Fibroblast of villous mesenchyme (primary cell): ENCODE measurements around the gene POU4F2. TPM values are rescaled to one million over a fixed set of nuclear protein-coding genes. Genes with fewer than 3 reads are reported as not detected.
"Not testable (repeated sequence)": the region's sequence is repeated elsewhere in the genome, so short reads cannot be mapped to it uniquely, and the experiment has no call there.

Source experiments
- DNase-seq: peaks from one replicate; pipeline ENCODE4 v3.0.0-alpha.2; 2010; ENCODE audit warnings: low read depth
- H3K4me3 ChIP-seq: 2 replicates; pipeline ENCODE4 v1.5.1; 2011; ENCODE audit warnings: low read depth, mild to moderate bottlenecking, low read length
- CTCF ChIP-seq: IDR thresholded peaks from 2 replicates; pipeline ENCODE4 v1.5.1; 2012; ENCODE audit warnings: low read depth, mild to moderate bottlenecking, low read length; ENCODE audit not compliant: insufficient read depth
- total RNA-seq: library from RNA; depleted of rRNA; stranded (reverse); fragments of >200 nt; gene quantifications from 2 replicates; pipeline ENCODE4 v1.2.3, GENCODE V29; 2012

Gene POU4F2
- total RNA-seq, 1 donor = not detected

GRCh38 chr4:146650034-146650433, 11.3 kb downstream of the POU4F2 start:
- no peak overlapping the region for H3K4me3 ChIP-seq
- DNase-seq = no peak
- TF ChIP-seq CTCF = no peak

GRCh38 chr4:146654687-146655520, 16.2 kb downstream of the POU4F2 start:
- peak overlapping the region; percentile 40 for H3K4me3 ChIP-seq
- peak; percentile 8 for DNase-seq
- TF ChIP-seq CTCF = peak; percentile 12

GRCh38 chr4:146655521-146655856, 16.8 kb downstream of the POU4F2 start:
- TF ChIP-seq CTCF = no peak

GRCh38 chr4:146661367-146661766, 22.7 kb downstream of the POU4F2 start:
- DNase-seq = no peak
- H3K4me3 ChIP-seq = no peak overlapping the region
- TF ChIP-seq CTCF = no peak

More at GRCh38 chr4:146655521-146655856, 16.8 kb downstream of the POU4F2 start:
- DNase-seq = no peak
- H3K4me3 ChIP-seq = no peak overlapping the region

- H3K4me3 ChIP-seq, DNase-seq: not testable (repeated sequence)
Observed at GRCh38 chr4:146663968-146664311, 25.2 kb downstream of the POU4F2 start.

GRCh38 chr4:146674829-146675570, 36.3 kb downstream of the POU4F2 start:
- no peak overlapping the region for H3K4me3 ChIP-seq
- no peak for DNase-seq
- no peak for TF ChIP-seq CTCF

Other genes with a start within 250 kb of the POU4F2 start
- 11.9 and 20.3 TPM in 2 replicates for gene SLC10A7, start 117.0 kb upstream of the POU4F2 start, total RNA-seq